Gastroesophageal sphincter (tissue), 3 donors: ENCODE results near the gene CLCNKB.
"Not testable (repeated sequence)": the region's sequence is repeated elsewhere in the genome, so short reads cannot be mapped to it uniquely, and the experiment has no call there.

ENCODE experiments used
- POLR2A ChIP-seq, 2 donors: fragments of 450-650 bp; IDR thresholded peaks; one replicate each; pipeline ENCODE4 v1.6.1; 2017; ENCODE audit warnings: antibody characterized with exemption in 2 of 2, mild to moderate bottlenecking in 2 of 2, moderate library complexity in 1 of 2
- TF ChIP-seq, protein P1 (sequence below), 4 experiments: fragments of 200-600 bp in 2 of 4; fragments of 450-650 bp in 2 of 4; sonication (generic) in 1 of 4; IDR thresholded peaks; one replicate each; pipeline ENCODE4 v1.5.1; 2017 to 2019; ENCODE audit warnings: antibody characterized with exemption in 4 of 4, mild to moderate bottlenecking in 2 of 4, moderate library complexity in 2 of 4

DNA sequence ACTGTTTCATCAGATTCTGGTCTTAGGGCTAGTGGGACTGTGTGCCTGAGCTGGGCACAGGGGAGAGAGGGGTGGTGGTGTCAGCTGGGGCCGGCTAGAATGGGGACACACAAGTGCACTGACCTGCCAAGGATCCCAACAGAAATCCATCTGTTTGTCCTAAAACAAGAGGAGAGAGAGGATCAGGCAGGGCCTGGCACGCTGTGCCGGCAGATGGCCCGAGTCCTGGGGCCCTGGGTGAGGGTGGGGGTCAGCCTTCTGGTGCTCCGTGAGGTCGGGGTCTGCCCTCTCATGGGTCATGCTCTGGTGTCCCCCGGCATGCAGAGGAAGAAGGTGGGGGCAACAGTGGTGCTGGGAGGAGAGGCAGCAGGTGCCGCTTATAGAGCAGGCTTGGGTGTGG, 3.7 kb upstream of the CLCNKB start:
- TF ChIP-seq, protein P1, sequence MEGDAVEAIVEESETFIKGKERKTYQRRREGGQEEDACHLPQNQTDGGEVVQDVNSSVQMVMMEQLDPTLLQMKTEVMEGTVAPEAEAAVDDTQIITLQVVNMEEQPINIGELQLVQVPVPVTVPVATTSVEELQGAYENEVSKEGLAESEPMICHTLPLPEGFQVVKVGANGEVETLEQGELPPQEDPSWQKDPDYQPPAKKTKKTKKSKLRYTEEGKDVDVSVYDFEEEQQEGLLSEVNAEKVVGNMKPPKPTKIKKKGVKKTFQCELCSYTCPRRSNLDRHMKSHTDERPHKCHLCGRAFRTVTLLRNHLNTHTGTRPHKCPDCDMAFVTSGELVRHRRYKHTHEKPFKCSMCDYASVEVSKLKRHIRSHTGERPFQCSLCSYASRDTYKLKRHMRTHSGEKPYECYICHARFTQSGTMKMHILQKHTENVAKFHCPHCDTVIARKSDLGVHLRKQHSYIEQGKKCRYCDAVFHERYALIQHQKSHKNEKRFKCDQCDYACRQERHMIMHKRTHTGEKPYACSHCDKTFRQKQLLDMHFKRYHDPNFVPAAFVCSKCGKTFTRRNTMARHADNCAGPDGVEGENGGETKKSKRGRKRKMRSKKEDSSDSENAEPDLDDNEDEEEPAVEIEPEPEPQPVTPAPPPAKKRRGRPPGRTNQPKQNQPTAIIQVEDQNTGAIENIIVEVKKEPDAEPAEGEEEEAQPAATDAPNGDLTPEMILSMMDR (IDR thresholded peaks at IDR 0.05): not testable (repeated sequence)
- TF ChIP-seq POLR2A (IDR thresholded peaks at IDR 0.05): not testable (repeated sequence)
